Measurements from ENCODE around the gene CHST9. TPM values are rescaled to one million over a fixed set of nuclear protein-coding genes. Genes with fewer than 3 reads are reported as not detected.

Gene CHST9
- total RNA-seq, 1 donor from 2014 or later, result 2.1 TPM

DNA sequence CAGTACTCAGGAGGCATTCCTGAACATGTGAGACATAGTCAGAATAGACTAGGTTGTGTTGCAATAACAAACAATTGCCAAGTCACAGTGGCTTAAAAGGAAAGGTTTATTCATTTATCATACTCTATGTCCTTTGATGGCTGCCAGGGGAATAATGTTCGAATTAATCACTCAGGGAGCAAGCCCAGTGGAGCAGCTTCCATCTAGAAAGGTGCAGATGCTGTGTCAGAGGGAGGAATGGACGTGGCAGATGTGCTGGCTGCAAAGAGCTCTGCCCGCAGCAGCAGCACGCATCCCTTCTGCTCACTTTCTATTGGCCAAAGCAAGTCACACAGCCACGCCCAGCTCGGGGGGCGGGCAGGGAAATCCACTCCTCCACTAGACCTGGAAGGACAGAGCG, 213.7 kb downstream of the CHST9 start:
- TF ChIP-seq, protein P1, sequence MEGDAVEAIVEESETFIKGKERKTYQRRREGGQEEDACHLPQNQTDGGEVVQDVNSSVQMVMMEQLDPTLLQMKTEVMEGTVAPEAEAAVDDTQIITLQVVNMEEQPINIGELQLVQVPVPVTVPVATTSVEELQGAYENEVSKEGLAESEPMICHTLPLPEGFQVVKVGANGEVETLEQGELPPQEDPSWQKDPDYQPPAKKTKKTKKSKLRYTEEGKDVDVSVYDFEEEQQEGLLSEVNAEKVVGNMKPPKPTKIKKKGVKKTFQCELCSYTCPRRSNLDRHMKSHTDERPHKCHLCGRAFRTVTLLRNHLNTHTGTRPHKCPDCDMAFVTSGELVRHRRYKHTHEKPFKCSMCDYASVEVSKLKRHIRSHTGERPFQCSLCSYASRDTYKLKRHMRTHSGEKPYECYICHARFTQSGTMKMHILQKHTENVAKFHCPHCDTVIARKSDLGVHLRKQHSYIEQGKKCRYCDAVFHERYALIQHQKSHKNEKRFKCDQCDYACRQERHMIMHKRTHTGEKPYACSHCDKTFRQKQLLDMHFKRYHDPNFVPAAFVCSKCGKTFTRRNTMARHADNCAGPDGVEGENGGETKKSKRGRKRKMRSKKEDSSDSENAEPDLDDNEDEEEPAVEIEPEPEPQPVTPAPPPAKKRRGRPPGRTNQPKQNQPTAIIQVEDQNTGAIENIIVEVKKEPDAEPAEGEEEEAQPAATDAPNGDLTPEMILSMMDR (conservative IDR thresholded peaks at IDR 0.05; ENCODE audit: low read depth, low read length), result no peak
- no peak for DNase-seq (ENCODE audit: low read depth)
- no peak overlapping the region for H3K4me3 ChIP-seq (ENCODE audit: low read depth, low read length)

DNA sequence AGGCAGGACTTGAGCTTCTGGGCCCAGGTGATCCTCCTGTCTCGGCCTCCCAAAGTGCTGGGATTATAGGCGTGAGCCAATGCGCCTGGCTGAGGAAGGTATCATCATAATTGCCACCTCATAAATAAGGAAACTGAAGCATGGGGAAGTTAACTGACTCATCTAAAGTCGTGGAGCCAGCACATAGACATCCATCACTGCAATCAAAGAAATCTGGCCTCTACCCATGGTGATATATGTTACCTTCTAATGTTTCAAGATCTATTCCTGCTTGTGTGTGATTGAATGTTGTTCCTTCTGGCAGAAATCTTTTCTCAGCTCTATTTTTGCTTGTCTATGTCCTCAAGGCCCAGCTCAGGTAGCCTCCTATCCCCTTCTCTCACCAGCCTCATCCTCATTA, 214.5 kb downstream of the CHST9 start:
- no peak overlapping the region for H3K4me3 ChIP-seq (ENCODE audit: low read depth, low read length)
- TF ChIP-seq, protein P1 (conservative IDR thresholded peaks at IDR 0.05; ENCODE audit: low read depth, low read length), result no peak
- no peak for DNase-seq (ENCODE audit: low read depth)

DNA sequence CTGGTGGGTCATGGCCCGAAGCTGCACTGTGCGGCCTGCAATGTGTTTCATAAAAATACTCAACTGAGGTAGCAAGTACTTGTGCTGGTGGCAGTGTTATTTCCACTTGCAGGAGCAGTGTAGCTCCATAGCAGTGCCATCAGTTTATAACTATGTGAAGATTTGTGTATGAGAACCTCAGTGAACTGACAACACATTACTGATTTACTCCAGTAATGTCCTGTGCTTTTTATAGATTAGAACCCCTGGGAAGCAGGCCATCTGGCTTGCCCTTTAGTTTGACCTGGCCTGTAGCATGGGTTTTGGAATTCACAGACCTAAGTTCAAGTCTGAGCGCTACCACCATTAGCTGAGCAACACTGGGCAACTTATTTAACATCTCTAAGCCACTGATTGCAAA, 219.9 kb downstream of the CHST9 start:
- no peak for DNase-seq (ENCODE audit: low read depth)
- TF ChIP-seq, protein P1 (conservative IDR thresholded peaks at IDR 0.05; ENCODE audit: low read depth, low read length), result no peak
- H3K4me3 ChIP-seq (ENCODE audit: low read depth, low read length), result no peak overlapping the region

DNA sequence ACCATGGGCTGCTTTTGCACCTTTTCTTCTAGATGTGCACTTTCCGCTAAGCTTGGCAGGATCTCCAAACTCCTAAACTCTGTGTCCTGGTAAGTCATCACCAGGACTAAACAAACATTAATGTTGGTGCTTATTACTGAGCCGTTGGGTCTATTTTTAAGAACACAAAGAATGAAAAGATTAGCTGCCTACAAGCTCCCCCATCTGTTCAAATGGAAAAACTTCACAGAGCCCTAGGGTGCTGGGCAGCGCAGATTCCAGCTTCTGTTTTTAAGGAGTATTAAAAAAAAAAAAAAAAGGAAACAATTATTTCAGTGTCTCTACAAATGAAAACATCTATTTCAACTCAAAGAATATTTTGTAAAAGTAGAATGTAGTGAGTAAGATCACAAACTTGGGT, 221.8 kb downstream of the CHST9 start:
- no peak overlapping the region for H3K4me3 ChIP-seq (ENCODE audit: low read depth, low read length)
- no peak for DNase-seq (ENCODE audit: low read depth)
- TF ChIP-seq, protein P1 (conservative IDR thresholded peaks at IDR 0.05; ENCODE audit: low read depth, low read length), result peak; percentile 48

DNA sequence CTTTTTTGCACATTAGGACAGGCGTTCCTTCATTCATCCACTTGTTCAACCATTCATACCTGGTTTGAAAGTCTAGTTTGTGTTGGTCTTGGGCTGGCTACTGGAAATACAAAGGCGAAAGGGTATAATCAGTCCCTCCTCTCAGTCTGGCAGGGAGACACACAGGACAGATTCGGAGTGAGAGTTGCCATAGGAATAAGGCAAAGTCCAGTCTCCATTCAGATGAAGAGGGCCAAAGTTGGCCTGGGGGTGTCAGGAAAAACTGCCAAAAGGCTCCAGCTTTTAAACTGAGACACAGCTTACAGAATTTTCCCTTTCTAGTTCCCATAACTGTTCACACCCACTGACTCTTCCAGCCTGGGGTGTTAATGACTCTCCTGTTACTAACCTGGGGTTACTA, 223.3 kb downstream of the CHST9 start:
- no peak overlapping the region for H3K4me3 ChIP-seq (ENCODE audit: low read depth, low read length)
- DNase-seq (ENCODE audit: low read depth), result no peak
- TF ChIP-seq, protein P1 (conservative IDR thresholded peaks at IDR 0.05; ENCODE audit: low read depth, low read length), result no peak

DNA sequence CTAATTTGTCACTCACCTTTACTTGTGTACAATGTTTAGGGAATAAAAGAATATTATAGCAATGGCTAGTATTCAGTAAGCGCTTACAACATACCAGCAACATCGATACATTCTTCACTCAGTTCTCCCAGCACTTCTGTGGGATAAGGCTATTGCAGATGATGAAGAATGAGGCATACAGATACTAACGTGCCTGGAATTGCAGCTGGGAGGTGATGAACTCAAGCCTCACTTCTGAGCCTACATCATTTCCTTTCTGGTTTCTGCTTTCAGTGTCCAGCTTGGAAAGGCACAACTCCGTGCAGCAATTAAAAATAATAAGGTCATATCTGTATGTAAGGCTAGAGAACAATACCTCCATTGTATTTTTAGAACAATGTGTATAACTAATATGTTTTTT, 224.2 kb downstream of the CHST9 start:
- DNase-seq (ENCODE audit: low read depth), result no peak
- TF ChIP-seq, protein P1 (conservative IDR thresholded peaks at IDR 0.05; ENCODE audit: low read depth, low read length), result no peak
- H3K4me3 ChIP-seq (ENCODE audit: low read depth, low read length), result no peak overlapping the region

DNA sequence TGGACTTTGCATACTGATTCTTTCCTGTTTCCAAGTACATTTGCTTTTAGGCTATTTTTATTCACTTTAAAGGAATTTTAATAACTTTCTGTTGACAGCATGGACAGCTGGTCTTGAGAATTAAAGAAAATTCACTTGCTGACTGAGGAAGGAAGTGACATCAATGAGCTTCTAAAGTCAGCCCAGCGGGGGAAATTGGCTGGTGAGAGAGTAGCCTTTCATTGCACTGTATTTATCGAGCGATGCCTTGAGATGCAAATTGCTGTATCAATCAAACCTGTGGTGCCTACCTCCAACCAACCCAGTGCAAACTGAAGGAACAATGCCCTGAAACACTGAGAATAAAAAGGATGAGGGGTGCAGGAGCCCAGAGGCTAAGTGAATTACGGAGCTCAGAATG, 228.2 kb downstream of the CHST9 start:
- no peak for DNase-seq (ENCODE audit: low read depth)
- H3K4me3 ChIP-seq (ENCODE audit: low read depth, low read length), result no peak overlapping the region
- TF ChIP-seq, protein P1 (conservative IDR thresholded peaks at IDR 0.05; ENCODE audit: low read depth, low read length), result no peak

All from epithelial cell of proximal tubule (primary cell).